HT-29 (cell line): ENCODE results near the gene ADIPOR1. TPM values are rescaled to one million over a fixed set of nuclear protein-coding genes. Genes with fewer than 3 reads are reported as not detected.
"Not testable (repeated sequence)": the region's sequence is repeated elsewhere in the genome, so short reads cannot be mapped to it uniquely, and the experiment has no call there.

Experiments used
- DNase-seq: peaks from one replicate; pipeline ENCODE4 v3.0.0-alpha.2; 2015; ENCODE audit warnings: low spot score
- small RNA-seq: library from RNA; depleted of rRNA; stranded (forward); fragments of <200 nt; gene quantifications from one replicate; pipeline ENCODE3, GENCODE V24; 2014
- total RNA-seq: library from RNA; depleted of rRNA; stranded (reverse); fragments of >200 nt; shearing (Covaris generic); gene quantifications from 2 replicates; pipeline ENCODE4 v1.2.3, GENCODE V29; 2014; rRNA removed

Gene ADIPOR1
- total RNA-seq, 1 experiment from 2014 or later = 117 TPM

- DNase-seq = no peak
Measured at GRCh38 chr1:202938287-202938925, 19.7 kb downstream of the ADIPOR1 start.

GRCh38 chr1:202936409-202936808, 21.7 kb downstream of the ADIPOR1 start:
- DNase-seq = not testable (repeated sequence)

- no peak for DNase-seq
Measured at GRCh38 chr1:202935844-202936243, 22.3 kb downstream of the ADIPOR1 start.

- DNase-seq = no peak
Measured at GRCh38 chr1:202934755-202935154, 23.4 kb downstream of the ADIPOR1 start.

- DNase-seq = no peak
Measured at GRCh38 chr1:202932476-202932875, 25.6 kb downstream of the ADIPOR1 start.

- DNase-seq = peak; percentile 97
Measured at GRCh38 chr1:202926581-202927491, 31.3 kb downstream of the ADIPOR1 start, which contains the start of gene KLHL12. KLHL12 (minus strand) TSS chr1:202927234; CDS start chr1:202925162, 2,072 bp downstream.

- no peak for DNase-seq
Measured at GRCh38 chr1:202923533-202923932, 34.6 kb downstream of the ADIPOR1 start.

GRCh38 chr1:202919615-202920014, 38.5 kb downstream of the ADIPOR1 start:
- DNase-seq = no peak

GRCh38 chr1:202915146-202915545, 43.0 kb downstream of the ADIPOR1 start:
- DNase-seq = no peak

GRCh38 chr1:202912476-202912875, 45.6 kb downstream of the ADIPOR1 start:
- not testable (repeated sequence) for DNase-seq

GRCh38 chr1:202909494-202909893, 48.6 kb downstream of the ADIPOR1 start:
- no peak for DNase-seq

GRCh38 chr1:202908998-202909397, 49.1 kb downstream of the ADIPOR1 start:
- no peak for DNase-seq

- no peak for DNase-seq
Measured at GRCh38 chr1:202905331-202905730, 52.8 kb downstream of the ADIPOR1 start.

- DNase-seq = not testable (repeated sequence)
Measured at GRCh38 chr1:202903808-202904207, 54.3 kb downstream of the ADIPOR1 start.

GRCh38 chr1:202901555-202901954, 56.6 kb downstream of the ADIPOR1 start:
- no peak for DNase-seq

- no peak for DNase-seq
Measured at GRCh38 chr1:202892501-202892900, 65.6 kb downstream of the ADIPOR1 start.

Small RNA genes within 50 kb of the gene (small RNA-seq; reads per million reads assigned to genes)
- gene RF00019 = not detected

Other genes starting within 250 kb of the ADIPOR1 start
- 0.05 and 0.10 TPM in 2 replicates for gene SYT2, start 247.9 kb downstream of the ADIPOR1 start, total RNA-seq
- gene KDM5B, start 149.9 kb downstream of the ADIPOR1 start, total RNA-seq = 15.1 and 23.8 TPM in 2 replicates
- not detected in 2 replicates for gene PCAT6, start 147.4 kb downstream of the ADIPOR1 start, total RNA-seq
- 5.9 and 8.2 TPM in 2 replicates for gene RABIF, start 69.2 kb downstream of the ADIPOR1 start, total RNA-seq
- gene KLHL12, start 31.1 kb downstream of the ADIPOR1 start, total RNA-seq = 12.7 and 15.3 TPM in 2 replicates
- 27.5 and 38.5 TPM in 2 replicates for gene CYB5R1, start 8.9 kb upstream of the ADIPOR1 start, total RNA-seq
- 92.5 and 94.2 TPM in 2 replicates for gene TMEM183A, start 49.1 kb upstream of the ADIPOR1 start, total RNA-seq
- gene PPFIA4, start 68.2 kb upstream of the ADIPOR1 start, total RNA-seq = 0.08 and 0.16 TPM in 2 replicates
- gene MYOG, start 127.7 kb upstream of the ADIPOR1 start, total RNA-seq = not detected in 2 replicates
- 0.89 TPM in 1 of 2 replicates, not detected in the other for gene ADORA1, start 169.4 kb upstream of the ADIPOR1 start, total RNA-seq
- not detected in 2 replicates for gene MYBPH, start 217.5 kb upstream of the ADIPOR1 start, total RNA-seq
- not detected in 2 replicates for gene CHI3L1, start 228.4 kb upstream of the ADIPOR1 start, total RNA-seq